GM12878 (cell line): ENCODE measurements around the gene ST8SIA1. TPM values are rescaled to one million over a fixed set of nuclear protein-coding genes. Genes with fewer than 3 reads are reported as not detected.

Experiments
- ATAC-seq: fragments of 200-7000 bp; cut with Tn5 transposase; 3 replicates; pipeline ENCODE4 v1.9.1; 2020; ENCODE audit warnings: mild to moderate bottlenecking, moderate library complexity
- BruUV-seq: library from RNA; stranded (reverse); fragments of 400-500 nt; replicated peaks from 2 replicates; lab custom pipeline; 2021; lab: Mats Ljungman, UMichigan
- CTCF ChIA-PET: fragments of 300-600 bp; sonication (Branson Sonifier 250); formaldehyde crosslinking; extraction: SDS; loops from one replicate; lab custom pipeline; 2021; ENCODE audit warnings: inconsistent platforms; lab: Yijun Ruan, JAX
- POLR2A ChIA-PET: fragments of 350-600 bp; formaldehyde crosslinking; extraction: SDS; loops from one replicate; lab custom pipeline; 2021; ENCODE audit warnings: inconsistent platforms; lab: Charles Lee
- RAD21 ChIA-PET: fragments of 300-600 bp; sonication (Branson Sonifier 250); formaldehyde crosslinking; loops from one replicate; lab custom pipeline; 2023; ENCODE audit warnings: antibody characterized with exemption; ENCODE audit not compliant: unreplicated experiment; lab: Charles Lee
- SMC1A ChIA-PET: fragments of 300-600 bp; sonication (Branson Sonifier 250); formaldehyde crosslinking; loops from one replicate; lab custom pipeline; 2023; ENCODE audit not compliant: unreplicated experiment, uncharacterized antibody; lab: Charles Lee
- DNase-seq: peaks from one replicate; pipeline ENCODE4 v3.0.0-alpha.2; 2011; ENCODE audit warnings: low read depth, low spot score
- FAIRE-seq: peaks from 3 replicates; lab custom pipeline; 2011; peaks lifted over from hg19 to GRCh38; lab: Jason Lieb, UNC
- H2AFZ ChIP-seq: 2 replicates; pipeline ENCODE4 v1.6.0; 2011; ENCODE audit warnings: low read depth, low read length, control low read depth; ENCODE audit not compliant: control insufficient read depth
- H3K27ac ChIP-seq: 2 replicates; pipeline ENCODE4 v1.5.1; 2011; ENCODE audit warnings: control low read depth; ENCODE audit not compliant: control insufficient read depth, insufficient read depth
- H3K27me3 ChIP-seq, 2 experiments: replicated peaks in 1 of 2; 2 replicates each; pipeline versions ENCODE4 v1.6.0 to v1.6.1; 2011; ENCODE audit warnings: low read length in 1 of 2; ENCODE audit not compliant: control insufficient read depth in 2 of 2, insufficient read depth in 2 of 2
- H3K36me3 ChIP-seq, 2 experiments: 2 replicates each; pipeline ENCODE4 v1.5.1; 2011; ENCODE audit warnings: low read length in 1 of 2; ENCODE audit not compliant: control insufficient read depth in 2 of 2, insufficient read depth in 2 of 2
- H3K4me1 ChIP-seq: 2 replicates; pipeline ENCODE4 v1.6.1; 2011; ENCODE audit warnings: mild to moderate bottlenecking, low read length, moderate library complexity, mixed read lengths; ENCODE audit not compliant: control insufficient read depth, insufficient read depth
- H3K4me2 ChIP-seq: 2 replicates; pipeline ENCODE4 v1.6.0; 2011; ENCODE audit warnings: control low read depth; ENCODE audit not compliant: control insufficient read depth, insufficient read depth
- H3K4me3 ChIP-seq: fragments of 200-600 bp; sonication (generic); 2 replicates; pipeline ENCODE4 v1.5.1; 2016
- H3K79me2 ChIP-seq: 2 replicates; pipeline ENCODE4 v1.6.0; 2011; ENCODE audit warnings: low read length; ENCODE audit not compliant: control insufficient read depth, insufficient read depth
- H3K9ac ChIP-seq: 2 replicates; pipeline ENCODE4 v1.8.0; 2011; ENCODE audit warnings: low read length, control low read depth, mixed read lengths; ENCODE audit not compliant: control insufficient read depth, insufficient read depth
- H3K9me3 ChIP-seq: replicated peaks from 3 replicates; pipeline ENCODE4 v1.5.1; 2011; ENCODE audit warnings: mild to moderate bottlenecking, low read length; ENCODE audit not compliant: control insufficient read depth, insufficient read depth
- H4K20me1 ChIP-seq: 2 replicates; pipeline ENCODE4 v1.6.0; 2011; ENCODE audit not compliant: control insufficient read depth, insufficient read depth
- BHLHE40 ChIP-seq, 2 experiments: fragments of 450-650 bp in 1 of 2; IDR thresholded peaks; 2 replicates each; pipeline ENCODE4 v1.6.1; 2011 to 2017; ENCODE audit warnings: low read depth in 2 of 2, borderline replicate concordance in 1 of 2, improper control_type of control experiment in 1 of 2, low read length in 1 of 2, mild to moderate bottlenecking in 1 of 2
- CREM ChIP-seq: IDR thresholded peaks from 2 replicates; pipeline ENCODE4 v1.6.1; 2014; ENCODE audit warnings: antibody characterized with exemption, low read depth
- GATAD2B ChIP-seq: fragments of 450-650 bp; conservative IDR thresholded peaks from 2 replicates; pipeline ENCODE4 v1.6.1; 2017; ENCODE audit warnings: low read depth, mild to moderate bottlenecking, moderate library complexity
- HCFC1 ChIP-seq: fragments of 150-350 bp; IDR thresholded peaks from 2 replicates; pipeline ENCODE4 v1.6.1; 2014; ENCODE audit warnings: low read length
- IRF4 ChIP-seq: IDR thresholded peaks from 2 replicates; pipeline ENCODE4 v1.6.1; 2011; ENCODE audit warnings: low read depth, low read length
- MXI1 ChIP-seq: fragments of 150-350 bp; IDR thresholded peaks from 2 replicates; pipeline ENCODE4 v1.6.1; 2011; ENCODE audit warnings: low read depth, mild to moderate bottlenecking, inconsistent platforms, low read length, improper control_type of control experiment
- NFXL1 ChIP-seq: fragments of 450-650 bp; IDR thresholded peaks from 2 replicates; pipeline ENCODE4 v1.6.1; 2017; ENCODE audit warnings: antibody characterized with exemption, mild to moderate bottlenecking, borderline replicate concordance
- SP1 ChIP-seq: IDR thresholded peaks from one replicate; pipeline ENCODE4 v1.6.1; 2011; ENCODE audit warnings: low read depth, low read length
- TBL1XR1 ChIP-seq: IDR thresholded peaks from 2 replicates; pipeline ENCODE4 v1.6.1; 2012; ENCODE audit warnings: low read depth, low read length, improper control_type of control experiment
- in situ Hi-C: fragments of 300-500 bp; cut with MboI; formaldehyde crosslinking; loops from 9 replicates; pipeline ENCODE4 v1.14.3; 2018; ENCODE audit warnings: mixed read lengths
- intact Hi-C: fragments of 100-400 bp; cut with micrococcal nuclease; formaldehyde crosslinking; loops from one replicate; pipeline ENCODE4 v1.14.2; 2022; ENCODE audit not compliant: unreplicated experiment
- polyA plus RNA-seq, 11 experiments: library from polyadenylated mRNA; depleted of rRNA in 4 of 11; unstranded in 6 of 11; stranded (reverse) in 5 of 11; fragments of >200 nt; fragmentation: Nextera tagmentation in 4 of 11; fragmentation: Illumina TruSeq in 1 of 11; extraction: Ambion mirVana in 4 of 11; extraction: Trizol in 1 of 11; gene quantifications; 1 replicate in 1 of 11; 2 replicates in 10 of 11; pipeline versions ENCODE4 v1.2.1 to v1.2.3, GENCODE V29; 2011 to 2016; ENCODE audit warnings: inconsistent platforms in 2 of 11, missing spikeins in 2 of 11, low read depth in 1 of 11
- total RNA-seq, 4 experiments: library from RNA; depleted of rRNA in 3 of 4; stranded (reverse); fragments of >200 nt in 3 of 4; fragmentation: Illumina TruSeq in 1 of 4; extraction: Trizol in 1 of 4; gene quantifications; 2 replicates each; pipeline versions ENCODE4 v1.2.1 to v1.2.3, GENCODE V29; 2013 to 2021
- TF ChIP-seq, protein P1 (sequence below): fragments of 450-650 bp; IDR thresholded peaks from 2 replicates; pipeline ENCODE4 v1.6.1; 2017; ENCODE audit warnings: mild to moderate bottlenecking
- TF ChIP-seq, protein P2 (sequence below): fragments of 450-650 bp; IDR thresholded peaks from 2 replicates; pipeline ENCODE4 v1.6.1; 2017; ENCODE audit warnings: mild to moderate bottlenecking, moderate library complexity
- TF ChIP-seq, protein P3 (sequence below): fragments of 450-650 bp; formaldehyde crosslinking; IDR thresholded peaks from 2 replicates; pipeline ENCODE4 v1.4.0; 2020; ENCODE audit warnings: mild to moderate bottlenecking, moderate library complexity
- TF ChIP-seq, protein P4 (sequence below): fragments of 450-650 bp; IDR thresholded peaks from 2 replicates; pipeline ENCODE4 v1.6.1; 2016; ENCODE audit warnings: mild to moderate bottlenecking

The ST8SIA1 gene
- total and polyA plus RNA-seq, 10 of the 15 experiments (the other 5 are each of a cell fraction or from before 2014, with no cell fraction given): 0.23 to 0.35 (median 0.23) TPM; not detected in 7

DNA sequence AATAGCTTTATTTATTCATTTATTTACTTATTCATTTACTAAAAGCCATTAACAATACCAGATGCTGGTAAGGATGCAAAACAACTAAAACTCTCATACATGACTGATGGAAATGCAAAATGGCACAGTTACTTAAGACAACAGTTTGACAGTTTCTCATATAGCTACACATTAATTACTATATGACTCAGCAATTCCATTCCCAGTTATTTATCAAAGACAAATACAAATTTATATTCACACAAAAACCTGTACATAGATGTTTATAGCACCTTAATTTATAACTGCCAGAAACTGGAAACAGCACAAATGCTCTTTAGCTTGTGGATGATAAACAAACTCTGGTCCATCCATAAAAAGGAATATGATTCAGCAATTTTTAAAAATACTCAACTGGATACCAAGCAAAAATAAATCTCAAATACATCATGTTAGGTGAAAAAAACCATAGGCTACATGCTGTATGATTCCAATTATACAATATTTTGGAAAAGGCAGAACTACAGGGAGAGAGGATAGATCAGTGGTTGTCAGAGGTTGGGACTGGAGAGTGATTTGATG lies 37.9 kb upstream of the ST8SIA1 start:
- Histone ChIP-seq H3K36me3 (no peaks in the 10 kb centered on the region), H3K4me3 (no peak overlapping the region), H3K4me1 (no peaks in the 10 kb centered on the region), H3K27me3 (no peaks in the 10 kb centered on the region), H3K9ac (no peak overlapping the region), H3K79me2 (no peaks in the 10 kb centered on the region), H4K20me1 (no peaks in the 10 kb centered on the region), H3K4me2 (no peak overlapping the region), H3K9me3 (no peaks in the 10 kb centered on the region), H3K27ac (no peak overlapping the region), H2AFZ (no peak overlapping the region)
- intact Hi-C loops: no loop called here
- CTCF ChIA-PET: no interaction called here
- SMC1A ChIA-PET: interaction anchor here (0.8 kb wide), 1 partner anchor 11 kb away, joined by 3 read pairs; no protein-coding TSS in a partner anchor
- DNase-seq (no peak), ATAC-seq (no peak), FAIRE-seq (peak; percentile 47)
- in situ Hi-C loops: no loop called here
- TF ChIP-seq IRF4 (no peak), NFXL1 (no peak), GATAD2B (no peak), SP1 (no peak), BHLHE40 (IDR thresholded peaks at IDR 0.05; ENCODE audit: borderline replicate concordance in 1 of 2, low read depth in 2 of 2, low read length in 1 of 2) (no peak), TBL1XR1 (no peak), CREM (no peak), HCFC1 (no peak), MXI1 (no peak)
- TF ChIP-seq, protein P1, sequence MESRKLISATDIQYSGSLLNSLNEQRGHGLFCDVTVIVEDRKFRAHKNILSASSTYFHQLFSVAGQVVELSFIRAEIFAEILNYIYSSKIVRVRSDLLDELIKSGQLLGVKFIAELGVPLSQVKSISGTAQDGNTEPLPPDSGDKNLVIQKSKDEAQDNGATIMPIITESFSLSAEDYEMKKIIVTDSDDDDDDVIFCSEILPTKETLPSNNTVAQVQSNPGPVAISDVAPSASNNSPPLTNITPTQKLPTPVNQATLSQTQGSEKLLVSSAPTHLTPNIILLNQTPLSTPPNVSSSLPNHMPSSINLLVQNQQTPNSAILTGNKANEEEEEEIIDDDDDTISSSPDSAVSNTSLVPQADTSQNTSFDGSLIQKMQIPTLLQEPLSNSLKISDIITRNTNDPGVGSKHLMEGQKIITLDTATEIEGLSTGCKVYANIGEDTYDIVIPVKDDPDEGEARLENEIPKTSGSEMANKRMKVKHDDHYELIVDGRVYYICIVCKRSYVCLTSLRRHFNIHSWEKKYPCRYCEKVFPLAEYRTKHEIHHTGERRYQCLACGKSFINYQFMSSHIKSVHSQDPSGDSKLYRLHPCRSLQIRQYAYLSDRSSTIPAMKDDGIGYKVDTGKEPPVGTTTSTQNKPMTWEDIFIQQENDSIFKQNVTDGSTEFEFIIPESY: no peak
- TF ChIP-seq, protein P2, sequence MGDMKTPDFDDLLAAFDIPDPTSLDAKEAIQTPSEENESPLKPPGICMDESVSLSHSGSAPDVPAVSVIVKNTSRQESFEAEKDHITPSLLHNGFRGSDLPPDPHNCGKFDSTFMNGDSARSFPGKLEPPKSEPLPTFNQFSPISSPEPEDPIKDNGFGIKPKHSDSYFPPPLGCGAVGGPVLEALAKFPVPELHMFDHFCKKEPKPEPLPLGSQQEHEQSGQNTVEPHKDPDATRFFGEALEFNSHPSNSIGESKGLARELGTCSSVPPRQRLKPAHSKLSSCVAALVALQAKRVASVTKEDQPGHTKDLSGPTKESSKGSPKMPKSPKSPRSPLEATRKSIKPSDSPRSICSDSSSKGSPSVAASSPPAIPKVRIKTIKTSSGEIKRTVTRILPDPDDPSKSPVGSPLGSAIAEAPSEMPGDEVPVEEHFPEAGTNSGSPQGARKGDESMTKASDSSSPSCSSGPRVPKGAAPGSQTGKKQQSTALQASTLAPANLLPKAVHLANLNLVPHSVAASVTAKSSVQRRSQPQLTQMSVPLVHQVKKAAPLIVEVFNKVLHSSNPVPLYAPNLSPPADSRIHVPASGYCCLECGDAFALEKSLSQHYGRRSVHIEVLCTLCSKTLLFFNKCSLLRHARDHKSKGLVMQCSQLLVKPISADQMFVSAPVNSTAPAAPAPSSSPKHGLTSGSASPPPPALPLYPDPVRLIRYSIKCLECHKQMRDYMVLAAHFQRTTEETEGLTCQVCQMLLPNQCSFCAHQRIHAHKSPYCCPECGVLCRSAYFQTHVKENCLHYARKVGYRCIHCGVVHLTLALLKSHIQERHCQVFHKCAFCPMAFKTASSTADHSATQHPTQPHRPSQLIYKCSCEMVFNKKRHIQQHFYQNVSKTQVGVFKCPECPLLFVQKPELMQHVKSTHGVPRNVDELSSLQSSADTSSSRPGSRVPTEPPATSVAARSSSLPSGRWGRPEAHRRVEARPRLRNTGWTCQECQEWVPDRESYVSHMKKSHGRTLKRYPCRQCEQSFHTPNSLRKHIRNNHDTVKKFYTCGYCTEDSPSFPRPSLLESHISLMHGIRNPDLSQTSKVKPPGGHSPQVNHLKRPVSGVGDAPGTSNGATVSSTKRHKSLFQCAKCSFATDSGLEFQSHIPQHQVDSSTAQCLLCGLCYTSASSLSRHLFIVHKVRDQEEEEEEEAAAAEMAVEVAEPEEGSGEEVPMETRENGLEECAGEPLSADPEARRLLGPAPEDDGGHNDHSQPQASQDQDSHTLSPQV: no peak
- TF ChIP-seq, protein P3, sequence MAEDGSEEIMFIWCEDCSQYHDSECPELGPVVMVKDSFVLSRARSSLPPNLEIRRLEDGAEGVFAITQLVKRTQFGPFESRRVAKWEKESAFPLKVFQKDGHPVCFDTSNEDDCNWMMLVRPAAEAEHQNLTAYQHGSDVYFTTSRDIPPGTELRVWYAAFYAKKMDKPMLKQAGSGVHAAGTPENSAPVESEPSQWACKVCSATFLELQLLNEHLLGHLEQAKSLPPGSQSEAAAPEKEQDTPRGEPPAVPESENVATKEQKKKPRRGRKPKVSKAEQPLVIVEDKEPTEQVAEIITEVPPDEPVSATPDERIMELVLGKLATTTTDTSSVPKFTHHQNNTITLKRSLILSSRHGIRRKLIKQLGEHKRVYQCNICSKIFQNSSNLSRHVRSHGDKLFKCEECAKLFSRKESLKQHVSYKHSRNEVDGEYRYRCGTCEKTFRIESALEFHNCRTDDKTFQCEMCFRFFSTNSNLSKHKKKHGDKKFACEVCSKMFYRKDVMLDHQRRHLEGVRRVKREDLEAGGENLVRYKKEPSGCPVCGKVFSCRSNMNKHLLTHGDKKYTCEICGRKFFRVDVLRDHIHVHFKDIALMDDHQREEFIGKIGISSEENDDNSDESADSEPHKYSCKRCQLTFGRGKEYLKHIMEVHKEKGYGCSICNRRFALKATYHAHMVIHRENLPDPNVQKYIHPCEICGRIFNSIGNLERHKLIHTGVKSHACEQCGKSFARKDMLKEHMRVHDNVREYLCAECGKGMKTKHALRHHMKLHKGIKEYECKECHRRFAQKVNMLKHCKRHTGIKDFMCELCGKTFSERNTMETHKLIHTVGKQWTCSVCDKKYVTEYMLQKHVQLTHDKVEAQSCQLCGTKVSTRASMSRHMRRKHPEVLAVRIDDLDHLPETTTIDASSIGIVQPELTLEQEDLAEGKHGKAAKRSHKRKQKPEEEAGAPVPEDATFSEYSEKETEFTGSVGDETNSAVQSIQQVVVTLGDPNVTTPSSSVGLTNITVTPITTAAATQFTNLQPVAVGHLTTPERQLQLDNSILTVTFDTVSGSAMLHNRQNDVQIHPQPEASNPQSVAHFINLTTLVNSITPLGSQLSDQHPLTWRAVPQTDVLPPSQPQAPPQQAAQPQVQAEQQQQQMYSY (CRISPR knock-in tag): no peak
- TF ChIP-seq, protein P4, sequence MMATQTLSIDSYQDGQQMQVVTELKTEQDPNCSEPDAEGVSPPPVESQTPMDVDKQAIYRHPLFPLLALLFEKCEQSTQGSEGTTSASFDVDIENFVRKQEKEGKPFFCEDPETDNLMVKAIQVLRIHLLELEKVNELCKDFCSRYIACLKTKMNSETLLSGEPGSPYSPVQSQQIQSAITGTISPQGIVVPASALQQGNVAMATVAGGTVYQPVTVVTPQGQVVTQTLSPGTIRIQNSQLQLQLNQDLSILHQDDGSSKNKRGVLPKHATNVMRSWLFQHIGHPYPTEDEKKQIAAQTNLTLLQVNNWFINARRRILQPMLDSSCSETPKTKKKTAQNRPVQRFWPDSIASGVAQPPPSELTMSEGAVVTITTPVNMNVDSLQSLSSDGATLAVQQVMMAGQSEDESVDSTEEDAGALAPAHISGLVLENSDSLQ: no peak
- POLR2A ChIA-PET: no interaction called here
- BruUV-seq: no TSS peak
- RAD21 ChIA-PET: no interaction called here
